Left ventricle myocardium inferior (tissue), 1 donor: Measurements from ENCODE around the gene SSBP2. TPM values are rescaled to one million over a fixed set of nuclear protein-coding genes. Genes with fewer than 3 reads are reported as not detected.

Experiments used
- DNase-seq: peaks from one replicate; pipeline ENCODE4 v3.0.0-alpha.2; 2020
- H3K27ac ChIP-seq: fragments of 200-600 bp; replicated peaks from 2 replicates; pipeline ENCODE4 v1.8.0; 2021
- H3K27me3 ChIP-seq: fragments of 200-600 bp; 2 replicates; pipeline ENCODE4 v1.8.0; 2021; ENCODE audit warnings: low read depth
- H3K36me3 ChIP-seq: fragments of 200-600 bp; 2 replicates; pipeline ENCODE4 v1.8.0; 2021
- H3K4me1 ChIP-seq: fragments of 200-600 bp; 2 replicates; pipeline ENCODE4 v1.8.0; 2021
- H3K4me3 ChIP-seq: fragments of 200-600 bp; 2 replicates; pipeline ENCODE4 v1.8.0; 2021; ENCODE audit warnings: mild to moderate bottlenecking, moderate library complexity
- H3K9me3 ChIP-seq: fragments of 200-600 bp; replicated peaks from 2 replicates; pipeline ENCODE4 v1.8.0; 2021
- CTCF ChIP-seq: fragments of 200-600 bp; IDR thresholded peaks from 2 replicates; pipeline ENCODE4 v1.8.0; 2021; ENCODE audit warnings: antibody characterized with exemption, mild to moderate bottlenecking, borderline replicate concordance
- intact Hi-C: fragments of 100-400 bp; cut with micrococcal nuclease; formaldehyde crosslinking; loops from one replicate; pipeline ENCODE4 v1.11.0; 2022
- total RNA-seq: library from RNA; stranded (reverse); fragmentation: NEBNext Ultra II Directional; extraction: Animal tissue kit (Norgen Biotek cat#: 25700); gene quantifications from one replicate; pipeline ENCODE4 v1.2.1, GENCODE V29; 2021
- donor health status: DM: no; HTN: yes; CAD: no; lungs with severe emphysema.

SSBP2 gene
- total RNA-seq, 1 donor from 2014 or later, result 40.7 TPM

GRCh38 chr5:81590498-81591384 is 160.2 kb downstream of the SSBP2 start:
- Histone ChIP-seq H3K9me3 (peaks cover 29% of the 10 kb centered on the region), H3K4me3 (no peak overlapping the region), H3K27me3 (no peaks in the 10 kb centered on the region), H3K36me3 (peaks cover 5% of the 10 kb centered on the region), H3K27ac (peak overlapping the region; percentile 2), H3K4me1 (peaks cover 21% of the 10 kb centered on the region)
- intact Hi-C loops, result no loop called here
- DNase-seq, result no peak
- TF ChIP-seq CTCF, result no peak

- peaks cover 6% of the 10 kb centered on the region for H3K9me3 ChIP-seq
- H3K36me3 ChIP-seq, result no peaks in the 10 kb centered on the region
- H3K4me3 ChIP-seq, result no peak overlapping the region
- intact Hi-C loops, result no loop called here
- no peaks in the 10 kb centered on the region for H3K27me3 ChIP-seq
- no peak overlapping the region for H3K27ac ChIP-seq
- H3K4me1 ChIP-seq, result peaks cover 17% of the 10 kb centered on the region
- DNase-seq, result no peak
- no peak for TF ChIP-seq CTCF
These were observed 171.5 kb downstream of the SSBP2 start for GRCh38 chr5:81579262-81579924.

- H3K36me3 ChIP-seq, result no peaks in the 10 kb centered on the region
- no peak overlapping the region for H3K27ac ChIP-seq
- H3K4me3 ChIP-seq, result no peak overlapping the region
- intact Hi-C loops, result no loop called here
- peaks cover 8% of the 10 kb centered on the region for H3K9me3 ChIP-seq
- DNase-seq, result no peak
- H3K27me3 ChIP-seq, result no peaks in the 10 kb centered on the region
- H3K4me1 ChIP-seq, result peaks cover 14% of the 10 kb centered on the region
- no peak for TF ChIP-seq CTCF
These were observed 173.8 kb downstream of the SSBP2 start for GRCh38 chr5:81577091-81577490.

GRCh38 chr5:81575924-81576323 is 175.0 kb downstream of the SSBP2 start:
- Histone ChIP-seq H3K9me3 (peaks cover 8% of the 10 kb centered on the region), H3K4me3 (no peak overlapping the region), H3K27ac (no peak overlapping the region), H3K36me3 (no peaks in the 10 kb centered on the region), H3K4me1 (peaks cover 14% of the 10 kb centered on the region), H3K27me3 (no peaks in the 10 kb centered on the region)
- TF ChIP-seq CTCF, result no peak
- intact Hi-C loops, result no loop called here
- DNase-seq, result no peak

GRCh38 chr5:81572201-81572600 is 178.7 kb downstream of the SSBP2 start:
- H3K9me3 ChIP-seq, result peaks cover 8% of the 10 kb centered on the region
- TF ChIP-seq CTCF, result no peak
- H3K4me3 ChIP-seq, result no peak overlapping the region
- H3K27me3 ChIP-seq, result no peaks in the 10 kb centered on the region
- H3K4me1 ChIP-seq, result no peaks in the 10 kb centered on the region
- DNase-seq, result no peak
- peaks cover 7% of the 10 kb centered on the region for H3K36me3 ChIP-seq
- intact Hi-C loops, result no loop called here
- no peak overlapping the region for H3K27ac ChIP-seq
